ENCODE data around the gene CAT.

GRCh38 chr11:34510673-34511072 lies 71.9 kb downstream of the CAT start:
- TF ChIP-seq EZH2phosphoT487 (IDR thresholded peaks at IDR 0.05; ENCODE audit: insufficient read depth, low read depth) (no peak), EZH2 (IDR thresholded peaks at IDR 0.05; ENCODE audit: insufficient read depth, poor library complexity, severe bottlenecking) (no peak)

All from GM23248 (cell line).